SU-DHL-6 (cell line): Measurements from ENCODE around the gene CCDC200.

Source experiments
- H2AFZ ChIP-seq: fragments of 200-600 bp; sonication (generic); 2 replicates; pipeline ENCODE4 v1.6.1; 2014; ENCODE audit warnings: low read depth, mild to moderate bottlenecking, moderate library complexity, mixed read lengths, antibody characterized with exemption, low read length; ENCODE audit not compliant: severe bottlenecking
- H3F3A ChIP-seq: fragments of 200-600 bp; shearing (Covaris generic); 2 replicates; pipeline ENCODE4 v1.6.0; 2016; ENCODE audit warnings: antibody characterized with exemption, mild to moderate bottlenecking; ENCODE audit not compliant: insufficient read depth
- H3K27ac ChIP-seq: fragments of 200-600 bp; sonication (generic); 2 replicates; pipeline ENCODE4 v1.5.1; 2016; ENCODE audit warnings: low read depth, mild to moderate bottlenecking, low read length, moderate library complexity, mixed read lengths
- H3K27me3 ChIP-seq: fragments of 200-600 bp; sonication (generic), shearing (Covaris generic); 2 replicates; pipeline ENCODE4 v1.6.0; 2014; ENCODE audit warnings: mild to moderate bottlenecking, low read length
- H3K36me3 ChIP-seq: fragments of 200-600 bp; sonication (generic); 2 replicates; pipeline ENCODE4 v1.6.1; 2014; ENCODE audit warnings: mild to moderate bottlenecking, low read length, mixed read lengths
- H3K4me2 ChIP-seq: fragments of 300-600, 200-600 bp; shearing (Covaris generic), sonication (generic); 2 replicates; pipeline ENCODE4 v1.6.0; 2014; ENCODE audit warnings: low read length, low read depth, mild to moderate bottlenecking; ENCODE audit not compliant: poor library complexity, severe bottlenecking
- H3K4me3 ChIP-seq: fragments of 200-600 bp; sonication (generic); 2 replicates; pipeline ENCODE4 v1.5.1; 2014; ENCODE audit warnings: antibody characterized with exemption, low read length, mild to moderate bottlenecking, mixed read lengths; ENCODE audit not compliant: insufficient read depth, poor library complexity, severe bottlenecking
- H3K79me2 ChIP-seq: fragments of 200-600 bp; sonication (generic); 2 replicates; pipeline ENCODE4 v1.6.1; 2014; ENCODE audit warnings: mild to moderate bottlenecking, low read length, moderate library complexity; ENCODE audit not compliant: insufficient read depth
- H3K9ac ChIP-seq: fragments of 200-600 bp; sonication (generic); 2 replicates; pipeline ENCODE4 v1.7.0; 2014; ENCODE audit warnings: mild to moderate bottlenecking, low read length
- H3K9me2 ChIP-seq: fragments of 200-600 bp; sonication (generic); replicated peaks from 2 replicates; pipeline ENCODE4 v1.6.1; 2014; ENCODE audit warnings: low read length; ENCODE audit not compliant: insufficient read depth
- H3K9me3 ChIP-seq: fragments of 200-600 bp; sonication (generic); 2 replicates; pipeline ENCODE4 v1.6.1; 2014; ENCODE audit warnings: low read length, mixed read lengths; ENCODE audit not compliant: insufficient read depth
- H4K20me1 ChIP-seq: fragments of 200-600 bp; sonication (generic); 2 replicates; pipeline ENCODE4 v1.6.1; 2014; ENCODE audit warnings: low read depth, mild to moderate bottlenecking, antibody characterized with exemption, low read length, moderate library complexity, mixed read lengths
- EZH2phosphoT487 ChIP-seq: fragments of 200-600 bp; sonication (generic), shearing (Covaris generic); conservative IDR thresholded peaks from 2 replicates; pipeline ENCODE4 v1.6.1; 2018; ENCODE audit warnings: mild to moderate bottlenecking, antibody characterized with exemption, low read length, moderate library complexity, mixed read lengths
- TF ChIP-seq, protein P1 (sequence below): fragments of 200-600 bp; sonication (generic); IDR thresholded peaks from one replicate; pipeline ENCODE4 v1.5.1; 2017; ENCODE audit warnings: antibody characterized with exemption, mild to moderate bottlenecking, low read length, moderate library complexity; ENCODE audit not compliant: insufficient read depth, poor library complexity, severe bottlenecking

The CCDC200 gene

DNA sequence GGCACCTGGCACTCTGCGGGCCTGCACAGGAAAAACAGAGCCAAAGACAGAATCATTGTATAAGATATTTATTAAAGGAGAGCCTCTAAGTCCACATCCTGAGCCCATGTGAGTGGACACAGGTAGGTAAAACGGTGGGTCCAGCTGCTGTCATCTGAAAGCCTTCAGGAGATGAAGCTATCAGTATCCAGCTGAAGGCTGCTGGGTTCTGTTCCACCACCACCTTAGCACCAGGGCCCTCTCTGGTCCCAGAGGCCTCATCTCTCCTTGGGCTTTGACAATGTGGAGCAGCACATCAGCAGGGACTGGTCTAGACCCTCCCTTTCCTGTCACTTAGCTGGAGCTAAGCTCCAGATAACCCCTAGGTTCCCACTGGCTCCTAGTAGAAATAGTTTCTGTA is 9.4 kb downstream of the CCDC200 start:
- Histone ChIP-seq H3K9ac (no peak overlapping the region), H3K4me2 (no peak overlapping the region), H3K36me3 (no peaks in the 10 kb centered on the region)

DNA sequence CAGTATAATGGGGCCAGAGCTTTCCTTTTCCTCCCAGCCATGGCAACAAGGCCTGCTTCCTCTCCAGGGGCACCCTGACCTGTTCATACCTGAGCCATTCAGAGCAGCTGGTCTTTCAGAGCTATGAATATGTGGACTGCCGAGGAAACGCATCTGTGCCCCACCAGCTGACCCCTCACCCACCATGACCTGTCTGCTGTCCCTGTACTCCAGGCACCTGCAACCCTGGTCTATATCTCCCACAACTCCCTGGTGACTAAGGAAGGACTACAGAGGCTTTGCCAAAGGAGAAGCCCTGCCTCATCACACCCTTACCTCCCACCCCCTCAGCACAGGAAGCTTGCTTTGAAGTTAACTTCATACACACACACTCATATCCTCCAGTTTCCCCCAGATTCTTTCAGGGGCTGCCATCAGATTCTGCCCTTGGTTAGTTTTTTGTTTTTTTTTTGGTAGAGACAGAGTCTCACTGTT is 10.8 kb downstream of the CCDC200 start:
- H3K79me2 ChIP-seq: no peaks in the 10 kb centered on the region
- no peaks in the 10 kb centered on the region for H3F3A ChIP-seq
- H2AFZ ChIP-seq: no peak overlapping the region
- no peaks in the 10 kb centered on the region for H3K36me3 ChIP-seq
- H4K20me1 ChIP-seq: no peaks in the 10 kb centered on the region
- no peaks in the 10 kb centered on the region for H3K27me3 ChIP-seq
- no peak overlapping the region for H3K4me3 ChIP-seq
- no peak overlapping the region for H3K4me2 ChIP-seq
- no peak overlapping the region for H3K27ac ChIP-seq
- TF ChIP-seq EZH2phosphoT487: no peak
- TF ChIP-seq, protein P1, sequence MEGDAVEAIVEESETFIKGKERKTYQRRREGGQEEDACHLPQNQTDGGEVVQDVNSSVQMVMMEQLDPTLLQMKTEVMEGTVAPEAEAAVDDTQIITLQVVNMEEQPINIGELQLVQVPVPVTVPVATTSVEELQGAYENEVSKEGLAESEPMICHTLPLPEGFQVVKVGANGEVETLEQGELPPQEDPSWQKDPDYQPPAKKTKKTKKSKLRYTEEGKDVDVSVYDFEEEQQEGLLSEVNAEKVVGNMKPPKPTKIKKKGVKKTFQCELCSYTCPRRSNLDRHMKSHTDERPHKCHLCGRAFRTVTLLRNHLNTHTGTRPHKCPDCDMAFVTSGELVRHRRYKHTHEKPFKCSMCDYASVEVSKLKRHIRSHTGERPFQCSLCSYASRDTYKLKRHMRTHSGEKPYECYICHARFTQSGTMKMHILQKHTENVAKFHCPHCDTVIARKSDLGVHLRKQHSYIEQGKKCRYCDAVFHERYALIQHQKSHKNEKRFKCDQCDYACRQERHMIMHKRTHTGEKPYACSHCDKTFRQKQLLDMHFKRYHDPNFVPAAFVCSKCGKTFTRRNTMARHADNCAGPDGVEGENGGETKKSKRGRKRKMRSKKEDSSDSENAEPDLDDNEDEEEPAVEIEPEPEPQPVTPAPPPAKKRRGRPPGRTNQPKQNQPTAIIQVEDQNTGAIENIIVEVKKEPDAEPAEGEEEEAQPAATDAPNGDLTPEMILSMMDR: no peak
- H3K9me2 ChIP-seq: no peaks in the 10 kb centered on the region
- no peaks in the 10 kb centered on the region for H3K9me3 ChIP-seq
- no peak overlapping the region for H3K9ac ChIP-seq

More for the DNA sequence above, 9.4 kb downstream of the CCDC200 start:
- no peaks in the 10 kb centered on the region for H3K9me3 ChIP-seq
- H3K79me2 ChIP-seq: no peaks in the 10 kb centered on the region
- H3K9me2 ChIP-seq: no peaks in the 10 kb centered on the region
- H3K27me3 ChIP-seq: no peaks in the 10 kb centered on the region
- no peaks in the 10 kb centered on the region for H3F3A ChIP-seq
- no peak overlapping the region for H3K4me3 ChIP-seq
- no peaks in the 10 kb centered on the region for H4K20me1 ChIP-seq
- no peak overlapping the region for H3K27ac ChIP-seq
- no peak for TF ChIP-seq EZH2phosphoT487
- TF ChIP-seq, protein P1: no peak
- H2AFZ ChIP-seq: no peak overlapping the region

DNA sequence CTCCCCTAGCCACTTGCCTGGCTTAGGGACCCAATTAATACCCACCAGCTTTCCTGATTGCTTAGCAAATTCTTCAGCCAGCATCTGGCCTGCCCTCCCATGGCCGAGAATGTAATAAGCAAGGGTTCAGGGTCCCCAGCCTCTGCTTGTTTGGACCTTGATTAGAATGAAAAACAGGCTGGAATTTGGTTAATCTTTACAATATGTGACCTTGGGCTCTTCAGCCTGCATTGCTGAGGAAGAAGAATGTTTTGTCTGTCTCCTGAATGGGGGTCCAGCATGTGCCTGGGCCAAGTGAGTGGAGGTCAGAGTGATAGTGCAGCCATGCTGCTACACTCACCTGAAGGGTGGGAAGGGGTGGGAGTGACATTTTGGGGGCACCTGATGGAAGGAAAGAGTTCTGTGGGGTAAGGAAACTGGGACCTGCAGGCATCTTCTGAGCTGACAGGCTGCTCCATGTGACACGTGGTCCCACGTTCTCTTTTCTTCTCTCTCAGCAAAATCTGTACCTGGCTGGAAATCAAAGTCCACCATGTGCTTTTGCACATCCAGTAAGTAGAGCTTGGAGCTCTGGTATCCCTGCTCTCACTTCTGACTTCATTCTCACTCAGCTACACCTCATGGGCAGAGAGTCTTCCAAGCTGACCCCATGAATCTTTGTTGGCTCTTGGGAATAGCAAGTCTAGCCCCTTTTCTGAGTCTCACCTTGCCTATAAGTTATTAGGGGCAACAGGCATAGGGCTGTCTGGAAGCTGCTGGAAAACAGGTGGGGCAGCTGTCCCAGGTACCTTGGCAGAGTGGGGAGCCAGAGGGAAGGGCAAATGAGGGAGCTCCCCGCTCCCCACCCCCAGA is 11.4 kb downstream of the CCDC200 start:
- H3K4me2 ChIP-seq: no peak overlapping the region
- no peaks in the 10 kb centered on the region for H3K79me2 ChIP-seq
- no peaks in the 10 kb centered on the region for H3K9me3 ChIP-seq
- no peak overlapping the region for H2AFZ ChIP-seq
- TF ChIP-seq, protein P1: no peak
- TF ChIP-seq EZH2phosphoT487: no peak
- H3K9ac ChIP-seq: no peak overlapping the region
- H4K20me1 ChIP-seq: no peaks in the 10 kb centered on the region
- H3K4me3 ChIP-seq: no peak overlapping the region
- no peaks in the 10 kb centered on the region for H3K27me3 ChIP-seq
- H3K36me3 ChIP-seq: no peaks in the 10 kb centered on the region
- no peaks in the 10 kb centered on the region for H3K9me2 ChIP-seq
- no peak overlapping the region for H3K27ac ChIP-seq
- H3F3A ChIP-seq: 0 out of 2 replicates have a peak, but pooled peaks cover 3% of the 10 kb centered on the region
